Uterus (tissue), 4 donors: ENCODE measurements around the gene TMEM164. TPM values are rescaled to one million over a fixed set of nuclear protein-coding genes. Genes with fewer than 3 reads are reported as not detected.

Source experiments
- DNase-seq, 2 donors: peaks; one replicate each; pipeline ENCODE4 v3.0.0-alpha.2; 2019 to 2020
- H3K27ac ChIP-seq, 2 donors: fragments of 200-600 bp; sonication (generic); 1 replicate in 1 of 2; 2 replicates in 1 of 2; pipeline ENCODE4 v1.5.1; 2016 to 2018
- H3K27me3 ChIP-seq, 2 donors: fragments of 200-600 bp; sonication (generic); one replicate each; pipeline ENCODE4 v1.5.1; 2018 to 2019; ENCODE audit warnings: control low read depth in 1 of 2
- H3K36me3 ChIP-seq, 2 donors: fragments of 200-600 bp; sonication (generic); one replicate each; pipeline ENCODE4 v1.5.1; 2019; ENCODE audit warnings: control low read depth in 1 of 2
- H3K4me1 ChIP-seq, 2 donors: fragments of 200-600 bp; sonication (generic); one replicate each; pipeline ENCODE4 v1.5.1; 2018 to 2019; ENCODE audit warnings: control low read depth in 1 of 2
- H3K4me3 ChIP-seq, 2 donors: fragments of 200-600 bp; sonication (generic); 1 replicate in 1 of 2; 2 replicates in 1 of 2; pipeline ENCODE4 v1.5.1; 2018 to 2019; ENCODE audit warnings: mild to moderate bottlenecking in 1 of 2
- H3K9me3 ChIP-seq, 2 donors: fragments of 200-600 bp; sonication (generic); one replicate each; pipeline ENCODE4 v1.5.1; 2019; ENCODE audit warnings: control low read depth in 1 of 2
- POLR2A ChIP-seq, 2 donors: fragments of 450-650 bp; IDR thresholded peaks; one replicate each; pipeline ENCODE4 v1.6.1; 2016; ENCODE audit warnings: antibody characterized with exemption in 2 of 2, mild to moderate bottlenecking in 1 of 2, moderate library complexity in 1 of 2
- intact Hi-C: fragments of 100-400 bp; cut with DNase I; formaldehyde crosslinking; loops from one replicate; pipeline ENCODE4 v1.15.1; 2023; ENCODE audit warnings: low total_unique reads
- total RNA-seq, 4 donors: library from RNA; depleted of rRNA in 3 of 4; stranded (reverse); fragments of >200 nt in 3 of 4; gene quantifications; one replicate each; pipeline versions ENCODE4 v1.1.0 to v1.2.4, GENCODE V29; 2014 to 2023
- TF ChIP-seq, protein P1 (sequence below), 4 experiments: fragments of 200-600 bp in 2 of 4; fragments of 450-650 bp in 2 of 4; sonication (generic) in 2 of 4; IDR thresholded peaks; one replicate each; pipeline ENCODE4 v1.5.1; 2016 to 2019; ENCODE audit warnings: antibody characterized with exemption in 4 of 4, mild to moderate bottlenecking in 2 of 4, moderate library complexity in 1 of 4
- donor health status: DM: yes; HTN: yes; CAD: no.

The TMEM164 gene
- total RNA-seq, 4 donors from 2014 or later, result 3.1 to 18.9 (median 11.5) TPM

GRCh38 chrX:110055616-110056015 lies 52.7 kb downstream of the TMEM164 start:
- Histone ChIP-seq H3K4me3 (no peak overlapping the region), H3K36me3 (no peaks in the 10 kb centered on the region), H3K27ac (no peak overlapping the region), H3K4me1 (no peaks in the 10 kb centered on the region), H3K27me3 (no peaks in the 10 kb centered on the region), H3K9me3 (no peaks in the 10 kb centered on the region)
- TF ChIP-seq, protein P1, sequence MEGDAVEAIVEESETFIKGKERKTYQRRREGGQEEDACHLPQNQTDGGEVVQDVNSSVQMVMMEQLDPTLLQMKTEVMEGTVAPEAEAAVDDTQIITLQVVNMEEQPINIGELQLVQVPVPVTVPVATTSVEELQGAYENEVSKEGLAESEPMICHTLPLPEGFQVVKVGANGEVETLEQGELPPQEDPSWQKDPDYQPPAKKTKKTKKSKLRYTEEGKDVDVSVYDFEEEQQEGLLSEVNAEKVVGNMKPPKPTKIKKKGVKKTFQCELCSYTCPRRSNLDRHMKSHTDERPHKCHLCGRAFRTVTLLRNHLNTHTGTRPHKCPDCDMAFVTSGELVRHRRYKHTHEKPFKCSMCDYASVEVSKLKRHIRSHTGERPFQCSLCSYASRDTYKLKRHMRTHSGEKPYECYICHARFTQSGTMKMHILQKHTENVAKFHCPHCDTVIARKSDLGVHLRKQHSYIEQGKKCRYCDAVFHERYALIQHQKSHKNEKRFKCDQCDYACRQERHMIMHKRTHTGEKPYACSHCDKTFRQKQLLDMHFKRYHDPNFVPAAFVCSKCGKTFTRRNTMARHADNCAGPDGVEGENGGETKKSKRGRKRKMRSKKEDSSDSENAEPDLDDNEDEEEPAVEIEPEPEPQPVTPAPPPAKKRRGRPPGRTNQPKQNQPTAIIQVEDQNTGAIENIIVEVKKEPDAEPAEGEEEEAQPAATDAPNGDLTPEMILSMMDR (IDR thresholded peaks at IDR 0.05), result no peak
- no peak for TF ChIP-seq POLR2A (IDR thresholded peaks at IDR 0.05)
- no peak for DNase-seq
- intact Hi-C loops, result no loop called here

DNA sequence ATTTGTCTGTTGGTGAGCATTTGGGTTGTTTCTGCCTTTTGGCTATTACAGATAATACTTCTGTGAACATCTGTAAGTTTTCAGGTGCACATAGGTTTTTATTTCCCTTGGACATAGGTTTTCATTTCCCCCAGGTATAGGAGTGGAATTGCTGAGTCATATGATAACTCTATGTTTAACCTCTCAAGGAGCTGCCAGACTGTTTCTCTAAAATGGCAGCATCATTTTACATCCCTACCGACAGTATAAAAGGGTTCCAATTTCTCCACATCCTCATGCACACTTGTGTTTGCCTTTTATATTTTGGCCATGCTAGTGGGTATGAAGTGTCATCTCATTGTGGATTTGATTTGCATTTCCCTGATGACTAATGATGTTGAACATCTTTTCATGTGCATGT lies 53.5 kb downstream of the TMEM164 start:
- DNase-seq, result no peak
- TF ChIP-seq, protein P1 (IDR thresholded peaks at IDR 0.05), result no peak
- no peak for TF ChIP-seq POLR2A (IDR thresholded peaks at IDR 0.05)
- intact Hi-C loops, result no loop called here
- H3K9me3 ChIP-seq, result no peaks in the 10 kb centered on the region
- H3K27ac ChIP-seq, result no peak overlapping the region
- no peaks in the 10 kb centered on the region for H3K27me3 ChIP-seq
- no peaks in the 10 kb centered on the region for H3K36me3 ChIP-seq
- H3K4me3 ChIP-seq, result no peak overlapping the region
- no peaks in the 10 kb centered on the region for H3K4me1 ChIP-seq

DNA sequence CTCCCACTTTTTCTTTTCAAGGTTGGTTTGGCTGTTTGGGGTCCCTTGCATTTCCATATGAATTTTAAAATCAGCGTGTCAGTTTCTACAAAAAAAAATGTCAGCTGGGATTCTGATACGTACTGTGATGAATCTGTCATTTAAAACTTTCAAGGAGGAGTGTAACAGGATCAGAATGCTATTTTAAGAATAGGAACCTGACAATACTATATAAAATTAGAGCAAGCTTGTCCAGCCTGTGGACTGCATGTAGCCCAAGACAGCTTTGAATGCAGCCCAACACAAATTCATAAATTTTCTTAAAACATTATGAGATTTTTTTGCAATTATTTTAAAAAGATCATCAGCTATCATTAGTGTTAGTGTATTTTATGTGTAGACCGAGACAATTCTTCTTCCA lies 56.5 kb downstream of the TMEM164 start:
- DNase-seq, result no peak
- no peak for TF ChIP-seq POLR2A (IDR thresholded peaks at IDR 0.05)
- TF ChIP-seq, protein P1 (IDR thresholded peaks at IDR 0.05), result no peak
- no peaks in the 10 kb centered on the region for H3K4me1 ChIP-seq
- H3K4me3 ChIP-seq, result no peak overlapping the region
- no peaks in the 10 kb centered on the region for H3K27me3 ChIP-seq
- intact Hi-C loops, result no loop called here
- H3K9me3 ChIP-seq, result no peaks in the 10 kb centered on the region
- no peaks in the 10 kb centered on the region for H3K36me3 ChIP-seq
- H3K27ac ChIP-seq, result no peak overlapping the region

DNA sequence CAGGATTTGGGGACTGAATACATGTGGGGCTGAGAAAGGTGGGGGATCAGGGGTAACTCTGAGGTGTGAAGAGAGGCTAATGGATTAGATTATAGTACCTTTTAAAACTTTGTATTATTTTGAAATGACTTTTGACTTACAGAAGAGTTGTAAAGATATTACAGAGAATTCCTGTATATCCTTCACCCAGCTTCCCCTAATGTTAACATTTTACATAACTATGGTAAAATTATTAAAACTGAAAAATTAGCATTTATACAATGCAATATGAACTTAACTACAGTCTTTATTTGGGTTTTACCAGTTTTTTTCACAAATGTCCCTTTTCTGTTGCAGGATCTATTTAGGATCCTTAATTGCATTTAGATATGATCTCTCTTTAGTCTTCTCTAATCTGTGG lies 57.4 kb downstream of the TMEM164 start:
- TF ChIP-seq, protein P1 (IDR thresholded peaks at IDR 0.05), result no peak
- TF ChIP-seq POLR2A (IDR thresholded peaks at IDR 0.05), result no peak
- no peak for DNase-seq
- Histone ChIP-seq H3K27ac (no peak overlapping the region), H3K4me1 (no peaks in the 10 kb centered on the region), H3K4me3 (no peak overlapping the region), H3K36me3 (no peaks in the 10 kb centered on the region), H3K27me3 (no peaks in the 10 kb centered on the region), H3K9me3 (no peaks in the 10 kb centered on the region)
- intact Hi-C loops, result no loop called here

GRCh38 chrX:110060846-110061537 lies 58.1 kb downstream of the TMEM164 start:
- intact Hi-C loops, result no loop called here
- TF ChIP-seq, protein P1 (IDR thresholded peaks at IDR 0.05), result no peak
- no peak for TF ChIP-seq POLR2A (IDR thresholded peaks at IDR 0.05)
- Histone ChIP-seq H3K27ac (no peak overlapping the region), H3K4me3 (no peak overlapping the region), H3K36me3 (no peaks in the 10 kb centered on the region), H3K9me3 (no peaks in the 10 kb centered on the region), H3K4me1 (no peaks in the 10 kb centered on the region), H3K27me3 (no peaks in the 10 kb centered on the region)
- no peak for DNase-seq
